ENCODE measurements around the gene TP53BP2. TPM values are rescaled to one million over a fixed set of nuclear protein-coding genes. Genes with fewer than 3 reads are reported as not detected.
A peak's percentile ranks its signal among the peaks of the same experiment; 100 is the strongest.
"Not testable (repeated sequence)": the region's sequence is repeated elsewhere in the genome, so short reads cannot be mapped to it uniquely, and the experiment has no call there.

TP53BP2 gene
- total and polyA plus RNA-seq, 10 of the 15 experiments (the other 5 are each of a cell fraction or from before 2014, with no cell fraction given) = 1.6 to 13.7 (median 5.6) TPM

- H3K4me2 ChIP-seq (ENCODE audit: control insufficient read depth, insufficient read depth); H3K79me2 ChIP-seq (ENCODE audit: control insufficient read depth, insufficient read depth, low read length); H2AFZ ChIP-seq (ENCODE audit: control insufficient read depth, low read depth, low read length); in situ Hi-C loops (cut with MboI); H3K4me1 ChIP-seq (ENCODE audit: control insufficient read depth, insufficient read depth, low read length); H3K9ac ChIP-seq (ENCODE audit: control insufficient read depth, insufficient read depth, low read length); H3K9me3 ChIP-seq (replicated peaks; ENCODE audit: control insufficient read depth, insufficient read depth, low read length); H3K4me3 ChIP-seq; H4K20me1 ChIP-seq (ENCODE audit: control insufficient read depth, insufficient read depth); intact Hi-C loops (cut with micrococcal nuclease; ENCODE audit: unreplicated experiment); DNase-seq (ENCODE audit: low read depth, low spot score); H3K27ac ChIP-seq (ENCODE audit: control insufficient read depth, insufficient read depth); BruUV-seq (replicated peaks); H3K36me3 ChIP-seq (ENCODE audit: control insufficient read depth in 2 of 2, insufficient read depth in 2 of 2, low read length in 1 of 2); FAIRE-seq; H3K27me3 ChIP-seq (replicated peaks in 1 of 2; ENCODE audit: control insufficient read depth in 2 of 2, insufficient read depth in 2 of 2, low read length in 1 of 2); ATAC-seq: not testable (repeated sequence)
- CTCF ChIA-PET = interaction anchor here (1.4 to 1.7 kb wide), 2 partner anchors 9 to 25 kb away, joined by 3 to 4 read pairs; no protein-coding TSS in a partner anchor
- RAD21 ChIA-PET (ENCODE audit: unreplicated experiment) = interaction anchor here (0.8 kb wide), 1 partner anchor 11 kb away, joined by 3 read pairs; no protein-coding TSS in a partner anchor
- WGBS (ENCODE audit: insufficient coverage, insufficient replicate concordance, low lambda C conversion rate, missing lambda C conversion rate) = 93% methylated on average over 13 of the region's 13 CpGs
- 0 out of 2 replicates have a peak, but pooled peaks have one; percentile 24 for TF ChIP-seq MLLT1 (IDR thresholded peaks at IDR 0.05)
- SMC1A ChIA-PET (ENCODE audit: uncharacterized antibody, unreplicated experiment) = interaction anchor here (0.9 to 1.6 kb wide), 6 partner anchors 9 to 114 kb away, joined by 3 to 7 read pairs (median 4); no protein-coding TSS in a partner anchor
- POLR2A ChIA-PET = interaction anchor here (0.6 to 2.1 kb wide), 3 partner anchors 9 to 831 kb away, joined by 3 to 5 read pairs (median 3); partner anchors contain the start of gene NVL
Observed at GRCh38 chr1:223841977-223842623, 3.6 kb downstream of the TP53BP2 start.

- CTCF ChIA-PET = no interaction called here
- Histone ChIP-seq H3K36me3 (ENCODE audit: control insufficient read depth in 2 of 2, insufficient read depth in 2 of 2, low read length in 1 of 2) (no peaks in the 10 kb centered on the region), H2AFZ (ENCODE audit: control insufficient read depth, low read depth, low read length) (no peak overlapping the region), H3K4me1 (ENCODE audit: control insufficient read depth, insufficient read depth, low read length) (no peaks in the 10 kb centered on the region), H3K79me2 (ENCODE audit: control insufficient read depth, insufficient read depth, low read length) (no peaks in the 10 kb centered on the region; the same call in 1 of the 2 replicates), H4K20me1 (ENCODE audit: control insufficient read depth, insufficient read depth) (no peaks in the 10 kb centered on the region), H3K9ac (ENCODE audit: control insufficient read depth, insufficient read depth, low read length) (no peak overlapping the region), H3K27ac (ENCODE audit: control insufficient read depth, insufficient read depth) (no peak overlapping the region), H3K27me3 (replicated peaks in 1 of 2; ENCODE audit: control insufficient read depth in 2 of 2, insufficient read depth in 2 of 2, low read length in 1 of 2) (no peaks in the 10 kb centered on the region), H3K4me3 (no peak overlapping the region), H3K9me3 (replicated peaks; ENCODE audit: control insufficient read depth, insufficient read depth, low read length) (no peaks in the 10 kb centered on the region), H3K4me2 (ENCODE audit: control insufficient read depth, insufficient read depth) (no peak overlapping the region)
- no peak for FAIRE-seq
- no TSS peak for BruUV-seq (replicated peaks)
- RAD21 ChIA-PET (ENCODE audit: unreplicated experiment) = interaction anchor here (0.6 kb wide), 1 partner anchor 102 kb away, joined by 3 read pairs; no protein-coding TSS in a partner anchor
- in situ Hi-C loops (cut with MboI) (no loop called here), intact Hi-C loops (cut with micrococcal nuclease; ENCODE audit: unreplicated experiment) (no loop called here)
- POLR2A ChIA-PET = no interaction called here
- DNase-seq (ENCODE audit: low read depth, low spot score) = no peak
- no peak for ATAC-seq
- SMC1A ChIA-PET (ENCODE audit: uncharacterized antibody, unreplicated experiment) = interaction anchor here (0.6 to 0.9 kb wide), 2 partner anchors 10 to 397 kb away, joined by 3 read pairs; no protein-coding TSS in a partner anchor
- no peak for TF ChIP-seq NR2F1 (conservative IDR thresholded peaks at IDR 0.05)
- TF ChIP-seq FOXM1 (IDR thresholded peaks at IDR 0.05; ENCODE audit: low read depth, low read length) = no peak
- TF ChIP-seq PKNOX1 (IDR thresholded peaks at IDR 0.05) = no peak
- no peak for TF ChIP-seq SPI1 (IDR thresholded peaks at IDR 0.05; ENCODE audit: borderline replicate concordance, insufficient read depth, low read depth, low read length)
- no peak for TF ChIP-seq SUPT20H (IDR thresholded peaks at IDR 0.05; ENCODE audit: borderline replicate concordance, control insufficient read depth, low read depth, low read length)
Observed at GRCh38 chr1:223840254-223840653, 5.5 kb downstream of the TP53BP2 start.

Measured in GM12878 (cell line).